ENCODE measurements around the gene KCTD5. TPM values are rescaled to one million over a fixed set of nuclear protein-coding genes. Genes with fewer than 3 reads are reported as not detected.

The KCTD5 gene
- total RNA-seq, 1 experiment from 2014 or later = 42.1 TPM

DNA sequence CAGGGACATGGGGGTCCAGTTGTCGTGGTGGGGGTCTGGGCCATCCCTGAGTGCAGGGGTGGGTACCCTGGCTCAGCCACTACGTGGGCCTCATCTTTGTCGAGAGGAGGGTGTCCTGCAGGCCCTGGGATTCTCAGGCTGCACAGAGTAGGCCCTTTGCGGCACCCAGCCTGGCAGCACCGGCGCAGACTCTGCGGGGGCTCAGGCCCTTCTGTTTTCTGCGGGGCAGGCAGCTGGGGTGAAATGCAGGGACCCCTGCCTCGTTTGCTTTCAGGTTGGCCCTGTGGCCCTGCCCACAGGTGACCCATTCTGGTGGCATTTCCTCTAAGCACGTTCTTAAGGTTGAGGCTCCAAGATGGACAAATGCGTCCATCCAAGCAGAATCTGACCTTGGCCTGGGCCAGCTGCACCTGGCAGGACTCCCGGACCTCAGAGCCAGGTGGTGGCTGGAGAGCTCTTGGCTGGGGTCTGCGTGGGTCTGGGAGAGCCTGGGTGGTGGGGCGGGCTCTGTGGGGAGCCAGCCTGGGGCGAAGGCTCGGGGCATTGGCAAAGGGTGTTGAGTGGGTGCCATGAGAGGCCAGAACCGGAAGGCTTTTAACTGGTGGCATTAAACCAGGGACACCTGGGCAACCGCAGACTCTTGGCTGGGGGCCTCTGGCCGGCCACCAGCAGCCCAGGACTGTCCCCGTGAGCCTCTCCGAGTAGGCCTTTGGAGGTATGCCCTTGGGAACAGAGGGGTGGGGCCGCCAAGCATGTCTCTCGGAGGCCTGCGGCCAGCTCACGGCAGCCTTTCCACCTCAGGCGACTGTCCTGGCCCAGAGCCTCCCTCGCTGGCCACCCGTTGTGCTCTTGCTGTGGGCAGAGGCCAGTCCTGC, 20.8 kb downstream of the KCTD5 start (continued):
- TF ChIP-seq ELF1 (IDR thresholded peaks at IDR 0.05; ENCODE audit: borderline replicate concordance, low read depth) = no peak

DNA sequence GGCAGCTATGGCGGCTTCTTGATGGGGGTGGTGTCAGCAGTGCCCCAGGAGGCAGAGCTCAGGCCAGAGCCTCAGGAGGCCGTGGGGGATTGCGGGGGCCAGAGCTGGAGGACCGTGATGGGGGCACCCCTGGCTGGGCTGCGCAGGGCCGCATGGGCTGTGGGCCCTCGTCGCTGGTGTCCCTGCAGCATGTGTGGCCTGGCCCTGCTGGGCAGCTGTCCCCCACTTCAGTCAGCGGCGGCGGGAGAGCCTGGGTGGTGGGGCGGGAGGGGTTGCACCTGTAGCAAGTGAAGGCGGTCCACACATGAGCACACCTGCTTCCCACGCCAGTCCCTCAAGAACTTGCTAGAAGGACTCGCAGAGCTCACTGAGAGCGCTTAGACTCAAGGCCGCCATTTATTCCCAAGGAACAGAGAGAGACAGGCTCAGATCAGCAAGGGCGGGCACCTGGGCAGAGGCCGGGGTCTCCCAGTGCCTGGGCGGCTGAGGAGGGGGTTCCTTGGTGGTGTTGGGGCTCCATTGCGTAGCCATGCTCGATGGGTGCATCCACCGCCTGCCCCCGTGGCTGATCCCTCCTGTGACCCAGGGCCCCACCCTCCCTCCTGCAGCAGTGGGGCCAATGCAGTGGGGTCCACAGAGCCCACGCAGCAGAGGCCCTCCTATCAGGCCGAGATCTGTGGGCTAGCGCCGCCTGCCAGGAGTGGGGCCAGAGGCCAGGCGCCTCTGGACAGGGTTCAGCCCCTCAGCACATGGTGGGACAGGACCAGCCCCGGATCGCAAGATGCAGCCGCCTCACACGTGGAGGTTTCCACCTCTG, 22.1 kb downstream of the KCTD5 start:
- intact Hi-C loops (cut with micrococcal nuclease) = no loop called here
- Histone ChIP-seq H3K4me2 (ENCODE audit: low read length) (no peak overlapping the region), H3K9ac (ENCODE audit: low read length) (no peak overlapping the region)

More for the DNA sequence above, 22.1 kb downstream of the KCTD5 start:
- TF ChIP-seq, protein P1, sequence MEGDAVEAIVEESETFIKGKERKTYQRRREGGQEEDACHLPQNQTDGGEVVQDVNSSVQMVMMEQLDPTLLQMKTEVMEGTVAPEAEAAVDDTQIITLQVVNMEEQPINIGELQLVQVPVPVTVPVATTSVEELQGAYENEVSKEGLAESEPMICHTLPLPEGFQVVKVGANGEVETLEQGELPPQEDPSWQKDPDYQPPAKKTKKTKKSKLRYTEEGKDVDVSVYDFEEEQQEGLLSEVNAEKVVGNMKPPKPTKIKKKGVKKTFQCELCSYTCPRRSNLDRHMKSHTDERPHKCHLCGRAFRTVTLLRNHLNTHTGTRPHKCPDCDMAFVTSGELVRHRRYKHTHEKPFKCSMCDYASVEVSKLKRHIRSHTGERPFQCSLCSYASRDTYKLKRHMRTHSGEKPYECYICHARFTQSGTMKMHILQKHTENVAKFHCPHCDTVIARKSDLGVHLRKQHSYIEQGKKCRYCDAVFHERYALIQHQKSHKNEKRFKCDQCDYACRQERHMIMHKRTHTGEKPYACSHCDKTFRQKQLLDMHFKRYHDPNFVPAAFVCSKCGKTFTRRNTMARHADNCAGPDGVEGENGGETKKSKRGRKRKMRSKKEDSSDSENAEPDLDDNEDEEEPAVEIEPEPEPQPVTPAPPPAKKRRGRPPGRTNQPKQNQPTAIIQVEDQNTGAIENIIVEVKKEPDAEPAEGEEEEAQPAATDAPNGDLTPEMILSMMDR (IDR thresholded peaks at IDR 0.05 in 2 of 3, conservative IDR thresholded peaks at IDR 0.05 in 1 of 3; ENCODE audit: borderline replicate concordance in 1 of 3, insufficient read depth in 1 of 3, low read depth in 2 of 3, low read length in 2 of 3) = no peak
- TF ChIP-seq EGR1 (IDR thresholded peaks at IDR 0.05; ENCODE audit: low read depth) = no peak
- TF ChIP-seq, protein P2, sequence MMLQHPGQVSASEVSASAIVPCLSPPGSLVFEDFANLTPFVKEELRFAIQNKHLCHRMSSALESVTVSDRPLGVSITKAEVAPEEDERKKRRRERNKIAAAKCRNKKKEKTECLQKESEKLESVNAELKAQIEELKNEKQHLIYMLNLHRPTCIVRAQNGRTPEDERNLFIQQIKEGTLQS (IDR thresholded peaks at IDR 0.05) = no peak
- TF ChIP-seq POLR2AphosphoS5 (IDR thresholded peaks at IDR 0.05; ENCODE audit: low read depth, low read length) = no peak
- no peak for TF ChIP-seq POLR2A (IDR thresholded peaks at IDR 0.05; ENCODE audit: borderline replicate concordance, extremely low read depth, insufficient read depth, insufficient read length)
- TF ChIP-seq, protein P3, sequence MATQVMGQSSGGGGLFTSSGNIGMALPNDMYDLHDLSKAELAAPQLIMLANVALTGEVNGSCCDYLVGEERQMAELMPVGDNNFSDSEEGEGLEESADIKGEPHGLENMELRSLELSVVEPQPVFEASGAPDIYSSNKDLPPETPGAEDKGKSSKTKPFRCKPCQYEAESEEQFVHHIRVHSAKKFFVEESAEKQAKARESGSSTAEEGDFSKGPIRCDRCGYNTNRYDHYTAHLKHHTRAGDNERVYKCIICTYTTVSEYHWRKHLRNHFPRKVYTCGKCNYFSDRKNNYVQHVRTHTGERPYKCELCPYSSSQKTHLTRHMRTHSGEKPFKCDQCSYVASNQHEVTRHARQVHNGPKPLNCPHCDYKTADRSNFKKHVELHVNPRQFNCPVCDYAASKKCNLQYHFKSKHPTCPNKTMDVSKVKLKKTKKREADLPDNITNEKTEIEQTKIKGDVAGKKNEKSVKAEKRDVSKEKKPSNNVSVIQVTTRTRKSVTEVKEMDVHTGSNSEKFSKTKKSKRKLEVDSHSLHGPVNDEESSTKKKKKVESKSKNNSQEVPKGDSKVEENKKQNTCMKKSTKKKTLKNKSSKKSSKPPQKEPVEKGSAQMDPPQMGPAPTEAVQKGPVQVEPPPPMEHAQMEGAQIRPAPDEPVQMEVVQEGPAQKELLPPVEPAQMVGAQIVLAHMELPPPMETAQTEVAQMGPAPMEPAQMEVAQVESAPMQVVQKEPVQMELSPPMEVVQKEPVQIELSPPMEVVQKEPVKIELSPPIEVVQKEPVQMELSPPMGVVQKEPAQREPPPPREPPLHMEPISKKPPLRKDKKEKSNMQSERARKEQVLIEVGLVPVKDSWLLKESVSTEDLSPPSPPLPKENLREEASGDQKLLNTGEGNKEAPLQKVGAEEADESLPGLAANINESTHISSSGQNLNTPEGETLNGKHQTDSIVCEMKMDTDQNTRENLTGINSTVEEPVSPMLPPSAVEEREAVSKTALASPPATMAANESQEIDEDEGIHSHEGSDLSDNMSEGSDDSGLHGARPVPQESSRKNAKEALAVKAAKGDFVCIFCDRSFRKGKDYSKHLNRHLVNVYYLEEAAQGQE (IDR thresholded peaks at IDR 0.05; ENCODE audit: low read depth) = no peak
- TF ChIP-seq ELF1 (IDR thresholded peaks at IDR 0.05; ENCODE audit: borderline replicate concordance, low read depth) = no peak
- no peak for TF ChIP-seq SP1 (IDR thresholded peaks at IDR 0.05; ENCODE audit: low read depth)
- TF ChIP-seq SIN3A (IDR thresholded peaks at IDR 0.05; ENCODE audit: low read depth) = no peak
- TF ChIP-seq ZFX (IDR thresholded peaks at IDR 0.05) = no peak
- H3K4me3 ChIP-seq (replicated peaks in 1 of 2; ENCODE audit: low read depth in 1 of 2, low read length in 2 of 2) = no peak overlapping the region
- H3K36me3 ChIP-seq (ENCODE audit: control insufficient read depth in 1 of 2, insufficient read depth in 2 of 2, low read length in 2 of 2) = peaks cover 6 to 13% of the 10 kb centered on the region in 2 experiments; a peak in 2 of 4 replicates
- POLR2A ChIA-PET = no interaction called here
- DNase-seq (ENCODE audit: low read depth, low spot score) (no peak), ATAC-seq (no peak)
- no peaks in the 10 kb centered on the region for H4K20me1 ChIP-seq (ENCODE audit: insufficient read depth)
- no peaks in the 10 kb centered on the region; the same call in 1 of the 2 replicates for H3K79me2 ChIP-seq (ENCODE audit: insufficient read depth, low read length)
- CTCF ChIA-PET = no interaction called here
- H2AFZ ChIP-seq (ENCODE audit: low read depth, low read length, poor library complexity, severe bottlenecking) = no peak overlapping the region
- BruUV-seq (replicated peaks) = no TSS peak
- H3K27me3 ChIP-seq (ENCODE audit: insufficient read depth, low read length) = no peaks in the 10 kb centered on the region
- H3K27ac ChIP-seq (ENCODE audit: low read depth, low read length) = no peak overlapping the region
- no peaks in the 10 kb centered on the region for H3K9me2 ChIP-seq (ENCODE audit: insufficient read depth)
- RAD21 ChIA-PET (ENCODE audit: low non-redundant PET in 1 of 2, low total read pairs in 2 of 2, uncharacterized antibody in 2 of 2, unreplicated experiment in 2 of 2) = no interaction called here
- H3K4me1 ChIP-seq (ENCODE audit: control insufficient read depth in 1 of 2, insufficient read depth in 2 of 2, low read length in 2 of 2) = no peaks in the 10 kb centered on the region
- H3K9me3 ChIP-seq (ENCODE audit: control insufficient read depth in 1 of 2, insufficient read depth in 1 of 2, low read depth in 1 of 2, low read length in 2 of 2) = no peaks in the 10 kb centered on the region
